HG02642 (cell line): ENCODE results near the gene VMAC.

Experiments
- ATAC-seq: cut with Tn5 transposase; IDR thresholded peaks from one replicate; pipeline ENCODE4 v1.9.1; 2021; ENCODE audit warnings: mild to moderate bottlenecking; ENCODE audit not compliant: unreplicated experiment, poor library complexity

VMAC gene

DNA sequence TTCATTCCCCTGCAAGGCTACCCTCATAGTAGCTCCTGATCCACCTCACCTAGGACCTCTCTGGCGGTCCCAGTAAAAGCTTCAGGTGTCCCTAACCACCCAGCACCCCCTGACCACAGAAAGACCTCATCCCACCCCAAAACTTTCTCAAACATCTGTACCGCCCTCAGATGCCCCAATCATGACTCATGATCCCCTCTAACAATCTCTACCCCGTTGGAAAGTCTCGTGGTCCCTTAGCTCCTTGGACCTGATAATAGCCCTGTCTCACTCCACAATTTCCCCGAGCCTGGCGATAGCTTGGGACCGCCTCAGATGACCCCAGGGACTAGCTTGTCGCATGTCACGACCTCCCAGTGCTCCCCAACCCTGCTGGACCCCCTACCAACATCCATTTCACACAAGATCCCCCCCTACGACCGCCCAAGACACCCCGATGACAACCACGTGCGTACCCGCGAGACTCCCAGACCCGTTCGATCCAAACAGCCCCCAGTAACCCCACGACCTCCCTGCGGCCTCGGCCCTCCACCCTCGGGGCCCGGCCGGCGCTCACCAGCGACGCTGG, 1.5 kb upstream of the VMAC start:
- no peak for ATAC-seq

DNA sequence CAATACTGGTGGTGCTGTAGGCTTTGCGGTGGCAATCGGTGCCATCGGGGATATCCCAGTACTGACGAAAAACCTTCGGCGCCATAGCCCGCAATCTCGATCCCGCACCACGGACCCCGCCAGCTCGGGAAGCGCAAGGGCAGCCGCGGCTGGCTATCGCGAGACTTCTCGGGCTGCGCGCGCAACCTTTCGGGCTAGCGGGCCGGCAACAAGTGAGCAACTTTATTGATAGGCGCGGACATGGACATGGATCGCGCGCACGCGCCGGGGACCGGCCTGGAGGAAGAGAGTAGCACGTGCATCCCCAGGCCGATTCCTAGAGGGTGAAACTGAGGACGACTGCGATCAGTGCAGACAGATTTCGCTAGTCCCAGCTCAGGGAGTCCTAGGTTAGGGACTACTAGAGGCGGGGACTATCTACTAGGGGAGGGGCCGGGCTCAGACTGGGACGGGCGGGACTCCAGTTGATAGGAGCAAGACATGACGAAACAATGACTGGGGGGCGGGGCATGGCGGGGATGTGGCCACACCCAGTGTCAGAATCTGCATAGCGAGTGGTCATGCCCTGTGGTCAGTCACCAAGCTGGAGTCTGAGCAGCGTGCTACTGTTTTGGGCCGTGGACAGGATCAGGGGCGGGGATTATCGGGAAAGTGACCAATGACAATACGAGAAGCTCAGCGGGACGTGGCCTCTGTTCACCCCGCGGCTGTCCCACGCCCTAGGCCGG, 884 bp upstream of the VMAC start, which contains the start of gene NDUFA11:
NDUFA11 (minus strand) TSS at position 167 of the 728 bp plus-strand sequence; CDS start at position 85, 82 bp downstream.
- ATAC-seq: peak; percentile 45

DNA sequence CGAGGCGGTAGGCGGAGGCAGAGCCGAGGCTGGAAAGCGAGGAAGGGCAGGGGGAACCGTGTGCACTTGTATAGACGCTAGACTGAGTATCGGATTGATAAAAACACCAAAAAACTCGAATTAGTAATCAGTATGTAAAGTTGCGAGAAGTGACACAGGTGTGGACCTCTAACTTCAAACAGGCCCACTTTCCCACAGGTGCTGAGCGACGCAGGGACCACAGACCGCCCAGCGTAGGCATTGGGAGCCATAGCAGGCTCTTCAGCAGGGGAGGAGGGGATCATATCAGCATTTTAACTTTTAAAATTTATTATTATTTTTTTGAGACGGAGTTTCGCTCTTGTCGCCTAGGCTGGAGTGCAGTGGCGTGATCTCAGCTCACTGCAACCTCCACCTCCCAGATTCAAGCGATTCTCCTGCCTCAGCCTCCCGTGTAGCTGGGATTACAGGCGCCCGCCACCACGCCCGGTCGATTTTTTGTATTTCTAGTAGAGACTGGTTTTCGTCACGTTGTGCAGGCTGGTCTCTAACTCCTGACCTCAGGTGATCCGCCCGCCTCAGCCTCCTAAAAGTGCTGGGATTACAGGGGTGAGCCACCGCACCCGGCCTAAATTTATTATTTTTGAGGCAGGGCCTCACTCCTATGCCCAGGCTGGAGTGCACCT, 574 bp downstream of the VMAC start:
- no peak for ATAC-seq

DNA sequence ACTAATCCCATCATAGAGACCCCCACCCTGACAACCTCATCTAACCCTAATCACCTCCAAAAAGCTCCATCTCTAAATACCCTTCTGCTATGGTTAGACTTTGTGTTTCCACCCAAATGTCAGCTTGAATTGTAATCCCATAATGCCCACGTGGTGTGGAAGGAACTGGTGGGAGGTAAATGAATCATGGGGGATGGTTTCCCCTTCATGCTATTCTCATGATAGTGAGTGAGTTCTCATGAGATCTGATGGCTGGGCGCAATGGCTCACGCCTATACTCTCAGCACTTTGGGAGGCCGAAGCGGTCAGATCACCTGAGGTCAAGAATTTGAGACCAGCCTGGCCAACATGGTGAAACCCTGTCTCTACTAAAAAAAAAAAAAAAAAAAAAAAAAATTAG, 2.6 kb downstream of the VMAC start:
- no peak for ATAC-seq

GRCh38 chr19:5908773-5909442, 4.2 kb downstream of the VMAC start:
- ATAC-seq: no peak

GRCh38 chr19:5910638-5910907, 5.9 kb downstream of the VMAC start:
- ATAC-seq: no peak

GRCh38 chr19:5911366-5911765, 6.7 kb downstream of the VMAC start:
- no peak for ATAC-seq

GRCh38 chr19:5913739-5914357, 9.2 kb downstream of the VMAC start, which contains the start of gene CAPS:
CAPS (plus strand) TSS chr19:5914254; CDS start chr19:5914407, 153 bp downstream.
- ATAC-seq: no peak

- no peak for ATAC-seq
These were observed 9.7 kb downstream of the VMAC start for GRCh38 chr19:5914358-5914774.

DNA sequence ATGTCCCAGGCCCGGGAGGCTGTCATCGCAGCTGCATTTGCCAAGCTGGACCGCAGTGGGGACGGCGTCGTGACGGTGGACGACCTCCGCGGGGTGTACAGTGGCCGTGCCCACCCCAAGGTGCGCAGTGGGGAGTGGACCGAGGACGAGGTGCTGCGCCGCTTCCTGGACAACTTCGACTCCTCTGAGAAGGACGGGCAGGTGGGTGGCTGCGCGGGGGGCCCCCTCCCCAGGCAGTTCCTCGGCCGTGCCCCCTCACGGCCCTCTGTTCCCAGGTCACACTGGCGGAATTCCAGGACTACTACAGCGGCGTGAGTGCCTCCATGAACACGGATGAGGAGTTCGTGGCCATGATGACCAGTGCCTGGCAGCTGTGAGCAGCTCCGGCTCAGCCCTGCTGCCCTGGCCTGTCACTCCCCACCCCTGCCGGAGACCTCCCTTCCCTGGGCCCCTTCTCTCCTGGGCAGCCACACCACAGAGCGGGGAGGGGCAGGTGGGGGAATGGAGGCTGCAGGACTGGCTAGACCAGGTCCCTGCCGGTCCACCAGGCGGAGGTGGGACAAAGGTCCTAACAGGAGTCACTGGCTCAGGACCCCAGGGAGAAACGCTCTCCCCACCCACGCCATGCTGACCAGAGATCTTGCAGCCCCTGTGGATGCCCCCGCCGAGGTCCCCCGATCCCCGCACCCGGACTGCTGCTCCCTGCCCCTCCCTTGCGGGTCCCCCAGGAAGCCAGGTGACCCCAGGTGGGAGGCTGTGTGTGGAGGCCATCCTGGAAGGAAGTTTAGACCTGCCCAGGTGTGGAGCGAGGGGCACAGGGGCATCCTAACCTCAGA, 10.5 kb downstream of the VMAC start:
- ATAC-seq: no peak

GRCh38 chr19:5915782-5916165, 11.1 kb downstream of the VMAC start:
- no peak for ATAC-seq

DNA sequence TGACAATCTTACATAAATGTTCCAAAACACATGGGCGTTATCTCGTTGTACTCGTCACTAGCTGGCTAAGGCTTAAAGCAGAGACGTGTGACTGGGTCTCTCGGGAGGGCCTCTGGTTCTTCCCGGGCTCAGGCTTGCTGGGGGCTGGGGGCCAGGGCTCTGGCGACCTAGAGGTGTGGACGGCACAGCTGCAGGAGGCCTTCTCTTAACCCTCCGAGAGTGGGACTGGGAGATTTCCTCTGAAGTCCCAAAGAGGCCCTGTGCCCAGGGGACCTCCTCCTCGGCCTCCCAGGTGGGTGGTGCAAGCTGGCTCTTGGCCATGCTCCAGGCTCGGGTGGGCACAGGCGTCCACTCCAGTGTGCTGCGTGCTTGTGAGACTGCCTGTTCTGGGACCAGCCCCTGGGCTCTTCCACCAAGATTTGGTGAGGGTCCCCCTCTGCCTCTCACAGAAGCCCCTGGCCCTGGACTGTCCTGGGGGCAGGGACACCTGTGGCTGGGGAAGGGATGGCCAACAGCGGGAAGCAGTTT, 11.6 kb downstream of the VMAC start:
- no peak for ATAC-seq

- no peak for ATAC-seq
These were observed 12.9 kb downstream of the VMAC start for GRCh38 chr19:5917431-5918107.

DNA sequence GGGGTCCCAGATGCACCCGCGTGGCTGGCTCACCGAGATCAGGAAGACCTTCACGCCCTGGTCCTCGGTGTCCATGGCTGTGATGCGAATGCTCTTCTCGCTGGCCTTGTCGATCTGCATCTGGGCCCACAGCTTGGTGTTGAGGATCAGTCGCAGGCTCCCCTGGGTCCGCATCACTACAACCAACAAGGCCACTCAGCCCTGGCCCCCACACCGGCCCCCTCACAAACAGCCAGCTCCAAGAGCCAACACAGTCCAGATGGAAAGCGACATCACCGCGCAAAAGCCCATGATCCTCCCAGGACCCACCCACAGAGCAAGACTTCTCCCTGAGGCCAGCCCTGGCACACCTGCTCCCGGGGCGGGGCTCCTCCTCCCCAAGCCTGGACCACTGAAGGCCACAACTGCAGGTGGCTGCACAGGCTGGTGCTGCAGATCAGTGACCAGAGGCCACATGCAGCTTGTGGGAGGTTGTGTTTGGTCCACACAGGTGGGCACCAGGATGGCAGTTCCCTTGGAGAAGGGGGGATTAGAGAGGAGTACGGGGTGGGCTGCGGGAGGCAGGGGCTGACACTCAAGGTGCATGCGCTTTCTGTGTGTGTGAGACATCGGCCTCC, 13.9 kb downstream of the VMAC start:
- no peak for ATAC-seq

DNA sequence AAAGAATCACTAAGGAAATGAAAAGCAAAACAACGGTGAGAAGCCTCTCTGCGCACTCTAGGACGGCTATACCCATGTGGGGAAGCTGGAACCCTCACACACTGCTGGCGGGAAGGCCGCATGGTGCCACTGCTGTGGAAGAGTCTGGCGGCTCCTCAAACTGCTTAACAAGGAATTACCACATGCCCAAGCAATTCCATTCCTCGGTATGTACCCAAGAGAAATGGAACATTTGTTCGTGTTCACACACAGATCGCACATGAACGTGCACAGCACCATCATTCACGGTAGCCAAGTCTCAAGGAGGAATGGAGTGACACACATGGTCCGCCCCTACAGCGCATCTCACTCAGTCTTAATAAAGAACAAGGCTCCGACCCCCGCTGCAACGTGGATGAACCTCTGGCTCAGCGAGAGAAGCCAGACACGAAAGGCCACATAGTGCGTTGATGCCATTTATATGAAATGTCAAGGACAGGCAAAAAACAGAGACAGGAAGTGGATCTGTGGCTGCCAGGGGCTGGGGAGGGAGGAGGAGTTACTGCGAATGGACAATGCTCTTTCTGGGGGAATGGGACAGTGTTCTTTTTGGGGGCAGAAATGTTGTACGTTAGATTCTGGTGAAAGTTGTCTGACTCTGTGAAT, 17.0 kb downstream of the VMAC start:
- no peak for ATAC-seq

DNA sequence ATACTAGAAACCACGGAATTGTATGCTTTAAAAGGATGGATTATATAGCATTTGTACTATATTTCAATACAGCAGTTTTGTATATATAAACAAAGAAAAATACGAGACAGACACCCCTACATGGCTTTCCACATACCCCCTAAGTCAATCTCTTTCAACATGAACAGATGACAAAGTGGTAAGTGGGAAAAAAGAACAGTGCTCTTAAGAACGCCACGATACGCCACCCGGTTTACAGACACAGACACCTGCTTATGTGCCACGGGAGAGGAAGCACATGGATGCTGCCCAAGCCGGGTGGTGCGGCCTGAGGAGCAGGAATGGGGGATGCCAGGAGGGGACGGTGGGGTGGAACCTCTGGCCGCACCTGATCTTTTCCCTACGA, 17.5 kb downstream of the VMAC start:
- ATAC-seq: no peak

DNA sequence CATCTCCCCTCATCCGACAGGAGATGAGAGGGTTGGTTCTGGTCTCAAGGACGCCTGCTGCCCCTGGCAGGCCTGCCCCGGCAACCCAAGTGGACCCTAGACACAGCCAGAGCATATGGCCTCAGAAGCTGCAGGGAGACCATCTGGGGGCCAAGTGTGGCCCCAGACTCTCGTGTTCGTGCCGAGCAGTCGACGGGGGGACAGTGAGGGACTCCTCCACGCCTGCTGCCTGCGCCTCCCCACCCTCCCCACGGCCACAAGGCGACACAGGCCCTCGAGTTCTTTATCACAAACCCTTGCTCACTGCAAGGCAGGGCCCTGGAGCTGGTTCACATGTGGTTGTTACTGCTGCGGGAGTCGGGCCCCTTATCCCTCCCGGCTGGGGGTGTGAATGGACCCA, 18.7 kb downstream of the VMAC start:
- no peak for ATAC-seq

- ATAC-seq: no peak
These were observed 21.3 kb downstream of the VMAC start for GRCh38 chr19:5925830-5926427.
